ENCODE measurements around the gene BOLA2B.

Gene BOLA2B

DNA sequence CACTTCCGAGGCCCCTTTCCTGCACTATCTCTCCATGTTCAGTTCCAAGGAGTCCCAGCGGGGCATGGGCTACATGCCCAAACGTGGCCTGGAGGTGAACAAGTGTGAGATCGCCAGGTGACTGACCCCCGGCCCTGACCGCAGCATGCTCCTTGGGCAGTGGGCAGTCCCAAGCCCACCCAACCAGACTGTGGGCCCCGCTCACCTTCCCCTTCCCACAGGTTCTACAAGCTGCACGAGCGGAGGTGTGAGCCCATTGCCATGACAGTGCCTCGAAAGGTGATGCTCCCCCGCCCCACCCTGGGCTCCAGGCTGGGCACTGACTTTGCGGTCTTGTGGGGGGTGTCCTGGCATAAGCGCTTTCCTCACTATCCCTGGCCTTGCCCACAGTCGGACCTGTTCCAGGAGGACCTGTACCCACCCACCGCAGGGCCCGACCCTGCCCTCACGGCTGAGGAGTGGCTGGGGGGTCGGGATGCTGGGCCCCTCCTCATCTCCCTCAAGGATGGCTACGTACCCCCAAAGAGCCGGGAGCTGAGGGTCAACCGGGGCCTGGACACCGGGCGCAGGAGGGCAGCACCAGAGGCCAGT lies 5.4 kb downstream of the BOLA2B start:
- H3K27me3 ChIP-seq, result no peaks in the 10 kb centered on the region
- TF ChIP-seq, protein P1, sequence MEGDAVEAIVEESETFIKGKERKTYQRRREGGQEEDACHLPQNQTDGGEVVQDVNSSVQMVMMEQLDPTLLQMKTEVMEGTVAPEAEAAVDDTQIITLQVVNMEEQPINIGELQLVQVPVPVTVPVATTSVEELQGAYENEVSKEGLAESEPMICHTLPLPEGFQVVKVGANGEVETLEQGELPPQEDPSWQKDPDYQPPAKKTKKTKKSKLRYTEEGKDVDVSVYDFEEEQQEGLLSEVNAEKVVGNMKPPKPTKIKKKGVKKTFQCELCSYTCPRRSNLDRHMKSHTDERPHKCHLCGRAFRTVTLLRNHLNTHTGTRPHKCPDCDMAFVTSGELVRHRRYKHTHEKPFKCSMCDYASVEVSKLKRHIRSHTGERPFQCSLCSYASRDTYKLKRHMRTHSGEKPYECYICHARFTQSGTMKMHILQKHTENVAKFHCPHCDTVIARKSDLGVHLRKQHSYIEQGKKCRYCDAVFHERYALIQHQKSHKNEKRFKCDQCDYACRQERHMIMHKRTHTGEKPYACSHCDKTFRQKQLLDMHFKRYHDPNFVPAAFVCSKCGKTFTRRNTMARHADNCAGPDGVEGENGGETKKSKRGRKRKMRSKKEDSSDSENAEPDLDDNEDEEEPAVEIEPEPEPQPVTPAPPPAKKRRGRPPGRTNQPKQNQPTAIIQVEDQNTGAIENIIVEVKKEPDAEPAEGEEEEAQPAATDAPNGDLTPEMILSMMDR (IDR thresholded peaks at IDR 0.05; ENCODE audit: low read depth, low read length), result no peak
- no peak overlapping the region for H3K4me3 ChIP-seq (ENCODE audit: low read depth, low read length)
- H3K4me1 ChIP-seq, result 0 out of 2 replicates have a peak, but pooled peaks cover 3% of the 10 kb centered on the region
- no peaks in the 10 kb centered on the region for H3K36me3 ChIP-seq
- H3K9me3 ChIP-seq, result no peaks in the 10 kb centered on the region
- DNase-seq, result no peak

DNA sequence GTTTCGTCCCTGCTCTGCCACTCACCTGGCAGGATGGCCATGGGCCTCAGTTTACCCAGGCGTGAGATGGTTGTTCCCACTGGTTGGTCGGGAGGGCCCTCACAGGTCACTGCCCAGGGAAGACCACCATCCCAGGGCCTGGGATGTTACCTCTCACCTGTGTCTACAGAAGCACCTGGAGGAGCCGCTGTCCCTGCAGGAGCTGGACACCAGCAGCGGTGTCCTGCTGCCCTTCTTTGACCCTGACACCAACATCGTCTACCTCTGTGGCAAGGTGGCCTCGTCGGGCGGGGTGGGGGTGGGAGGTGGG lies 6.0 kb downstream of the BOLA2B start:
- H3K36me3 ChIP-seq, result no peaks in the 10 kb centered on the region
- peaks cover 6% of the 10 kb centered on the region; the same call in 1 of the 2 replicates for H3K4me1 ChIP-seq
- H3K9me3 ChIP-seq, result no peaks in the 10 kb centered on the region
- TF ChIP-seq, protein P1 (IDR thresholded peaks at IDR 0.05; ENCODE audit: low read depth, low read length), result no peak
- no peak overlapping the region for H3K4me3 ChIP-seq (ENCODE audit: low read depth, low read length)
- H3K27me3 ChIP-seq, result no peaks in the 10 kb centered on the region
- DNase-seq, result no peak

DNA sequence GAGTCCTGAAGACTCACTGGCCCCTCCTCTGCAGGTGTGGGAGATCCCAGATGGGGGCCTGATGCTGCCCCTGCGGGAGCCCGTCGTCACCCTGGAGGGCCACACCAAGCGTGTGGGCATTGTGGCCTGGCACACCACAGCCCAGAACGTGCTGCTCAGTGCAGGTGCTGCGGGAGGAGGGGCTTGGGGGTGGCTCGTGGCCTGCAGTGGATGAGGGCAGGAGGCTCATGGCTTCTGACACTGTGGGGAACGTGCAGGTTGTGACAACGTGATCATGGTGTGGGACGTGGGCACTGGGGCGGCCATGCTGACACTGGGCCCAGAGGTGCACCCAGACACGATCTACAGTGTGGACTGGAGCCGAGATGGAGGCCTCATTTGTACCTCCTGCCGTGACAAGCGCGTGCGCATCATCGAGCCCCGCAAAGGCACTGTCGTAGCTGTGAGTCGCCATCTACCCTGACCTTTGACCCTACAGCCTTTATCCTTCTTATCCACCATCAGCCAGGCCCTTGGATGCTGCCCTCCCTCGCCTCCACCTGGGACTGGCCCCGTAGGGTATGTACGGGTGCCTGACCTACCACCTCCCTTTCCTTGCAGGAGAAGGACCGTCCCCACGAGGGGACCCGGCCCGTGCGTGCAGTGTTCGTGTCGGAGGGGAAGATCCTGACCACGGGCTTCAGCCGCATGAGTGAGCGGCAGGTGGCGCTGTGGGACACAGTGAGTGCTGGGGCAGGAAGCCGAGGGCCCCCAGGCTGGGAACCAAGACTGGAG lies 6.5 kb downstream of the BOLA2B start:
- peak; percentile 41 for DNase-seq
- H3K4me1 ChIP-seq, result peaks cover 6% of the 10 kb centered on the region; the same call in 1 of the 2 replicates
- TF ChIP-seq, protein P1 (IDR thresholded peaks at IDR 0.05; ENCODE audit: low read depth, low read length), result peak; percentile 31
- H3K27me3 ChIP-seq, result no peaks in the 10 kb centered on the region
- no peak overlapping the region for H3K4me3 ChIP-seq (ENCODE audit: low read depth, low read length)
- H3K36me3 ChIP-seq, result no peaks in the 10 kb centered on the region
- H3K9me3 ChIP-seq, result no peaks in the 10 kb centered on the region

DNA sequence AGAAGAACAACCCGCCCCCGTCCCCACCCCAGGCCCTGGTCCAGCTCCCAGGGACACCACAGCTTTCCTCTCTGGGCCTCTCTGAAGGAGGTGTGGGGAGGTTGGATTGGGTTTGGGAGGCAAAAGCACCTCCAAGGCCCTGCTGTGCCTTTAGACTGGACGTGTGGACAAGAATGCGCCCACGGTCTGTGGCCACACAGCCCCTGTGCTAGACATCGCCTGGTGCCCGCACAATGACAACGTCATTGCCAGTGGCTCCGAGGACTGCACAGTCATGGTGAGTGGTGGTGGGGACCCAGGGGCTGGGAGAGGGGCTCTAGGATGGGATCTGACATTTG lies 7.1 kb downstream of the BOLA2B start:
- no peak for DNase-seq
- H3K27me3 ChIP-seq, result no peaks in the 10 kb centered on the region
- no peak overlapping the region for H3K4me3 ChIP-seq (ENCODE audit: low read depth, low read length)
- TF ChIP-seq, protein P1 (IDR thresholded peaks at IDR 0.05; ENCODE audit: low read depth, low read length), result no peak
- no peaks in the 10 kb centered on the region for H3K9me3 ChIP-seq
- H3K4me1 ChIP-seq, result peaks cover 6% of the 10 kb centered on the region; the same call in 1 of the 2 replicates
- no peaks in the 10 kb centered on the region for H3K36me3 ChIP-seq

DNA sequence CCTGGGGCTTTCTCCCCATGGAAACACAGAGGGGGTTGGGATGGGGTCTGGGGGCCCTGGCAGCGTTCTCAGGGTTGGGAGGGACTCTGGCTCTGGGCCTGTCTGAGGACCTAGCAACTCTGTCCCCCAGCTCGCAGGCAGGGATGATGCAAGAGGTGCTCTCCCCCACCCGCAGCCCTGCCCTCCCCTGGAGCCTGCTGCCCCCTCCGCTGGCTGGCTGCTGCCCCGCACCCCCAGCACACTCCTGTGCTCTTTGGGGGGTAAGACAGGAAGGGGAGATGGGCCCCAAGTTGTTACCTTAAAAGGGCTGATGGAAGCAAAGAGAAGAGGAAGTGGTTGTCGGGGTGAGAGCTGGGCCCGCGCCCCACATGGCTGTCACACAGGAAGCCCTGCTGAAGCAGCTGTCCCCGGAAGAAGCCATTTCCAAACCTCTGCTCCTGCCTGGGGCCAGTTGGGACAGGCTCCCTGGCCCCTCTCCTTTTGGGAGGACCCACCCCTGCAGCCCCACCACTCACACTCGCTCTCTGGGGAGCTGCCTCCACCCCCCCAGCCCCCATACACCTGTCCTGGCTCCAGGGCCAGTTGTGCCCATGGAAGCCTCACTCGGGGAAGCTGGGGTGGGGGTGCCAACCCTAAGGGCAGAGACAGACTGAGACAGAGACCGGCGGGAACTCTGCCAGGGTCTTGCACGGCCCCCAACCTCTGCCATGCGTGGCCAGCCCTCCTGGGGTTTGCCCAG lies 7.6 kb downstream of the BOLA2B start:
- H3K27me3 ChIP-seq, result no peaks in the 10 kb centered on the region
- no peak for DNase-seq
- H3K4me3 ChIP-seq (ENCODE audit: low read depth, low read length), result no peak overlapping the region
- no peaks in the 10 kb centered on the region for H3K9me3 ChIP-seq
- H3K36me3 ChIP-seq, result no peaks in the 10 kb centered on the region
- H3K4me1 ChIP-seq, result peaks cover 6% of the 10 kb centered on the region; the same call in 1 of the 2 replicates
- TF ChIP-seq, protein P1 (IDR thresholded peaks at IDR 0.05; ENCODE audit: low read depth, low read length), result no peak
